ENCODE results near the gene CDC45.

Gene CDC45

GRCh38 chr22:19457828-19458428, 21.8 kb upstream of the CDC45 start:
- TF ChIP-seq, protein P1, sequence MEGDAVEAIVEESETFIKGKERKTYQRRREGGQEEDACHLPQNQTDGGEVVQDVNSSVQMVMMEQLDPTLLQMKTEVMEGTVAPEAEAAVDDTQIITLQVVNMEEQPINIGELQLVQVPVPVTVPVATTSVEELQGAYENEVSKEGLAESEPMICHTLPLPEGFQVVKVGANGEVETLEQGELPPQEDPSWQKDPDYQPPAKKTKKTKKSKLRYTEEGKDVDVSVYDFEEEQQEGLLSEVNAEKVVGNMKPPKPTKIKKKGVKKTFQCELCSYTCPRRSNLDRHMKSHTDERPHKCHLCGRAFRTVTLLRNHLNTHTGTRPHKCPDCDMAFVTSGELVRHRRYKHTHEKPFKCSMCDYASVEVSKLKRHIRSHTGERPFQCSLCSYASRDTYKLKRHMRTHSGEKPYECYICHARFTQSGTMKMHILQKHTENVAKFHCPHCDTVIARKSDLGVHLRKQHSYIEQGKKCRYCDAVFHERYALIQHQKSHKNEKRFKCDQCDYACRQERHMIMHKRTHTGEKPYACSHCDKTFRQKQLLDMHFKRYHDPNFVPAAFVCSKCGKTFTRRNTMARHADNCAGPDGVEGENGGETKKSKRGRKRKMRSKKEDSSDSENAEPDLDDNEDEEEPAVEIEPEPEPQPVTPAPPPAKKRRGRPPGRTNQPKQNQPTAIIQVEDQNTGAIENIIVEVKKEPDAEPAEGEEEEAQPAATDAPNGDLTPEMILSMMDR (IDR thresholded peaks at IDR 0.05; ENCODE audit: low read depth, low read length, missing control alignments): no peak
- Histone ChIP-seq H3K4me3 (ENCODE audit: low read depth, low read length) (no peak overlapping the region), H3K27ac (no peak overlapping the region), H3K36me3 (replicated peaks) (peaks cover 70% of the 10 kb centered on the region), H3K27me3 (replicated peaks) (no peaks in the 10 kb centered on the region)
- in situ Hi-C loops (cut with HindIII; ENCODE audit: low pct_ligation_motif_present, low sequenced_read_pairs): no loop called here
- no peak for DNase-seq

- no peak overlapping the region for H3K4me3 ChIP-seq (ENCODE audit: low read depth, low read length)
- in situ Hi-C loops (cut with HindIII; ENCODE audit: low pct_ligation_motif_present, low sequenced_read_pairs): no loop called here
- H3K27me3 ChIP-seq (replicated peaks): no peaks in the 10 kb centered on the region
- DNase-seq: no peak
- TF ChIP-seq, protein P1 (IDR thresholded peaks at IDR 0.05; ENCODE audit: low read depth, low read length, missing control alignments): no peak
- H3K36me3 ChIP-seq (replicated peaks): peaks cover 69% of the 10 kb centered on the region
- H3K27ac ChIP-seq: no peak overlapping the region
Measured at GRCh38 chr22:19460036-19460435, 19.7 kb upstream of the CDC45 start.

DNA sequence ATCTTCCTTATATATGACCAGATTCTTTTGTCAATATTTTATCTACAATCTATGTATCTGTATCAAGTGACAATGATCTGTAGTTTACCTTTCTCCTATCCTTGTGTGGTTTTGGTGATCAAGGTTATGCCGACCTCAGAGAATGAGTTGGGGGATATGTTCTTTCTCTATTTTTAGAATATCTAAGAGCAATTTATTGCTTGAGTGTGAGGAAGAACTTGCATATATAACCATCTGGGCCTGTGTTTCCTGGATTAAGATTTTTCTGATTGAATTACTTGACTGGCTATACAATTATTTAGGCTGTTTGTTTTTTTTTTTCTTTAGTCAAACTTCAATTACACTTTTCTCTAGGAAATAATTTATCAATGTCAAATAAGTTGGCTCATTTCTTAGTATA, 18.2 kb upstream of the CDC45 start:
- DNase-seq: no peak
- in situ Hi-C loops (cut with HindIII; ENCODE audit: low pct_ligation_motif_present, low sequenced_read_pairs): no loop called here

GRCh38 chr22:19463008-19463407, 16.7 kb upstream of the CDC45 start:
- Histone ChIP-seq H3K4me3 (ENCODE audit: low read depth, low read length) (no peak overlapping the region), H3K27me3 (replicated peaks) (no peaks in the 10 kb centered on the region), H3K36me3 (replicated peaks) (peaks cover 75% of the 10 kb centered on the region), H3K27ac (no peak overlapping the region)
- DNase-seq: no peak
- TF ChIP-seq, protein P1 (IDR thresholded peaks at IDR 0.05; ENCODE audit: low read depth, low read length, missing control alignments): no peak
- in situ Hi-C loops (cut with HindIII; ENCODE audit: low pct_ligation_motif_present, low sequenced_read_pairs): no loop called here

More for the DNA sequence above, 18.2 kb upstream of the CDC45 start:
- Histone ChIP-seq H3K27me3 (replicated peaks) (no peaks in the 10 kb centered on the region), H3K27ac (no peak overlapping the region), H3K4me3 (ENCODE audit: low read depth, low read length) (no peak overlapping the region), H3K36me3 (replicated peaks) (peaks cover 72% of the 10 kb centered on the region)
- TF ChIP-seq, protein P1 (IDR thresholded peaks at IDR 0.05; ENCODE audit: low read depth, low read length, missing control alignments): no peak

DNA sequence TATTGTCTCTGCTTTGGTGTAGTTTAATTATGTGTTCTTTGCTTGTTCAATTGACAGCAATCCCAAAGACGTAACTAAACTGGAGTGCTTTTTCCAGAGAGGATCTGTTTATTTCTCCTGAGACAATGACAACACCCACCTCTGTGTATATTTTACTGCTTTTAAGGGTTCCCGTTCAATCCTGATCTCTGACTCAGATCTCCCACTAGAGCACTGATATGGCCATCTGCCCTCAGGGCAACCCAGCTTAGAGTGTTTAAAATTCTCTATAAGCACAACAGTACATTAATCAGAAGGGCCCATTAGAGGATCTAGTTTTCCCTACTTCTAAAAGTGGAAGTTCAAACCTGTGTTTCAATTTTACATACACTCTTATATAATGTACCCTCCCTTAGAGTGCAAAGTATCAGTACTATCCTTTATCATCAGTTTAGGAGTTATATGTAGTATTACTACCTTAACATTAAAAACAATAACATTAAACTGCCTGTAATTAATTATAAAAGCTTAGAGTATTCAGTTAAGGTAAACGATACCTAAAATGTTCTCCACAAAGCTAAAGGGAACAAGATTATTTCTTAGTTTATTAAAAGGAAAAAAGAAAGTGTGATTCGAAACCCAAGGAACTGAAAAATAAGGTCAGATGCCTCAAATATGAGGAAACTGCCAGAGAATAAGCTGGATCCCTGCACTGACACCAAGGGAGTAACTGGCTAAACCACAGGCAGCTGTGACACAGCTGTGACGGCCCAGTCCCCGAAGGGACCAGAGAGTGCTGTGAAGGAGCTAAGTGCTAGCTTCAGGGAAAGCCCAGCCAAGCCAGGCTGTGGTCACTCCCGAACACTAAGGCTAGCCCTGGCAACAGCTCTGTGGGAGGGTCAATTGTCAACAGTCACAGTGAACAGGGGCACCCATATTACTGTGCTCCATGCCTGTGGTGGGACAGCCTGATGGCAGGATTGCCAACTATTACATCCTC, 15.9 kb upstream of the CDC45 start:
- Histone ChIP-seq H3K4me3 (ENCODE audit: low read depth, low read length) (no peak overlapping the region), H3K27ac (peak overlapping the region; percentile 31), H3K36me3 (replicated peaks) (peaks cover 76% of the 10 kb centered on the region), H3K27me3 (replicated peaks) (no peaks in the 10 kb centered on the region)
- in situ Hi-C loops (cut with HindIII; ENCODE audit: low pct_ligation_motif_present, low sequenced_read_pairs): no loop called here
- TF ChIP-seq, protein P1 (IDR thresholded peaks at IDR 0.05; ENCODE audit: low read depth, low read length, missing control alignments): no peak
- no peak for DNase-seq

Measured in brain microvascular endothelial cell (primary cell).